SK-N-DZ (cell line): ENCODE results near the gene TBC1D22A.

Experiments
- DNase-seq: peaks from one replicate; pipeline ENCODE4 v3.0.0-alpha.2; 2015; ENCODE audit warnings: low spot score

TBC1D22A gene

GRCh38 chr22:46931414-46931813 is 169.0 kb downstream of the TBC1D22A start:
- DNase-seq: no peak

- DNase-seq: no peak
These were observed 169.4 kb downstream of the TBC1D22A start for GRCh38 chr22:46931881-46932280.

- DNase-seq: no peak
These were observed 170.8 kb downstream of the TBC1D22A start for GRCh38 chr22:46933040-46933930.

- DNase-seq: no peak
These were observed 171.8 kb downstream of the TBC1D22A start for GRCh38 chr22:46934172-46934745.

GRCh38 chr22:46934746-46935491 is 172.5 kb downstream of the TBC1D22A start:
- DNase-seq: no peak

- DNase-seq: no peak
These were observed 173.3 kb downstream of the TBC1D22A start for GRCh38 chr22:46935506-46936377.

- no peak for DNase-seq
These were observed 174.0 kb downstream of the TBC1D22A start for GRCh38 chr22:46936378-46936903.

GRCh38 chr22:46937185-46937584 is 174.7 kb downstream of the TBC1D22A start:
- no peak for DNase-seq

GRCh38 chr22:46937939-46938338 is 175.5 kb downstream of the TBC1D22A start:
- DNase-seq: no peak

GRCh38 chr22:46941968-46942798 is 179.7 kb downstream of the TBC1D22A start:
- no peak for DNase-seq

GRCh38 chr22:46942799-46943785 is 180.6 kb downstream of the TBC1D22A start:
- no peak for DNase-seq

- DNase-seq: no peak
These were observed 183.0 kb downstream of the TBC1D22A start for GRCh38 chr22:46945481-46945880.

- DNase-seq: no peak
These were observed 184.0 kb downstream of the TBC1D22A start for GRCh38 chr22:46946383-46946962.

GRCh38 chr22:46947516-46948257 is 185.2 kb downstream of the TBC1D22A start:
- DNase-seq: no peak

GRCh38 chr22:46948411-46949144 is 186.1 kb downstream of the TBC1D22A start:
- DNase-seq: no peak

GRCh38 chr22:46951350-46951749 is 188.9 kb downstream of the TBC1D22A start:
- no peak for DNase-seq

- no peak for DNase-seq
These were observed 189.5 kb downstream of the TBC1D22A start for GRCh38 chr22:46951973-46952372.
